ENCODE data around the gene CPNE2.
"Not testable (repeated sequence)": the region's sequence is repeated elsewhere in the genome, so short reads cannot be mapped to it uniquely, and the experiment has no call there.

CPNE2 gene

DNA sequence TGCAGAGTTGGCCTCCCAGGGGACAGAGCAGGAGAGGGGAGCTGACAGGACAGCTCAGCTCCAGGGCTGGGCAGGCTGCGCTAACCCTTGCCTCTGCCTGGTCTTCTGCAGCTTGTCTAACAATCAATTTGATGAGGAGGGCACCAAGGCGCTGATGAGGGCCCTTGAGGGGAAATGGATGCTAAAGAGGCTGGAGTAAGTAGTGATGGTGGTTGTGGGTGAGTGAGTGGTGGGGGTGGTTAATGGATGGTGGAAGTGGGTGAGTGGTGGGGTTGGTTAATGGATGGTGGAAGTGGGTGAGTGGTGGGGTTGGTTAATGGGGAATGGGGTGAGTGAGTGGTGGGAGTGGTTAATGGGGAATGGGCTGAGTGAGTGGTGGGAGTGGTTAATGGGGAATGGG, 22.0 kb upstream of the CPNE2 start:
- no peak overlapping the region for H3K4me3 ChIP-seq
- no peak for TF ChIP-seq CTCF (IDR thresholded peaks at IDR 0.05)
- no peak for DNase-seq
- peaks cover 0 to 22% (median 5%) of the 10 kb centered on the region in 3 donors for H3K36me3 ChIP-seq
- H3K27ac ChIP-seq = no peak overlapping the region
- no peaks in the 10 kb centered on the region for H3K9me3 ChIP-seq
- intact Hi-C loops (cut with DNase I; ENCODE audit: low total_unique reads) = no loop called here
- H3K4me1 ChIP-seq = no peaks in the 10 kb centered on the region
- no peaks in the 10 kb centered on the region for H3K27me3 ChIP-seq

GRCh38 chr16:57071081-57071732, 21.2 kb upstream of the CPNE2 start:
- H3K4me3 ChIP-seq; H3K27me3 ChIP-seq; intact Hi-C loops (cut with DNase I; ENCODE audit: low total_unique reads); DNase-seq; H3K4me1 ChIP-seq; H3K27ac ChIP-seq; H3K9me3 ChIP-seq: not testable (repeated sequence)
- peaks cover 0 to 22% (median 5%) of the 10 kb centered on the region in 3 donors for H3K36me3 ChIP-seq

DNA sequence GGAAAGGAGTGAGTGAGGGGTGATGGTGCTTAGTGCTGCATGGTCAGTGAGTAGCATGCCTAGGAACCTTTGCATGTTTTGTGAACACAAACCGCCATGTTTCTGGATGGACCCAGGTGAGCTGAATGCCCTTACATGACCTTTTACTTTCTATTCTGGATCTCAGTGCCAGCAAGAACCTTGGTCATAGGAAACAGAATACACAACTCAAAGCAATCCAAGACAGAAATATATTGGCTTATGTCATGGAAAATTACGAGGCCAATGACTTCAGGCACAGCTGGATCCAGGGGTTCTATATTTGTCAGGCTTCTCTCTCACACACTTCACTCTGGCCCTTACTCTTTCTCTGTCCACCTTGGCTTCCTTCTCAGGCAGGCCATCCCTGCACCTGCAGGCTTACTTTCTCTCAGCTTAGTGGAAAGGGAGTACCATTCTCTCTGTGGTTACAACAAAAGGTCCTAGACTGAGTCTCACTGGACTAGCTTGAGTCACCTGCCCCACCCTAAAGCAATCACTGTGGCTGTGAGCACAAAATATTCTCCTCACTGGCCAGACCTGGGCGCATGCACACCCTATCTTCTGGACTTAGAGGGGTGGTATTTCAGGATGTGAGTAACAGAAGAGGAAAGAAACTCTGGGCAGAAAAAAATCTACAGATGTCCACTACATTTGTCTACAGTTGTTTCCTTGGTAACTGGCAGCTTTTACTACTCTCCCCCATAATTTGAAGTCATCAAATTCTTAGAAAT, 20.4 kb upstream of the CPNE2 start:
- H3K36me3 ChIP-seq = peaks cover 0 to 27% (median 5%) of the 10 kb centered on the region in 3 donors
- no peak overlapping the region for H3K4me3 ChIP-seq
- H3K27me3 ChIP-seq = no peaks in the 10 kb centered on the region
- DNase-seq = no peak
- H3K27ac ChIP-seq = no peak overlapping the region
- H3K4me1 ChIP-seq = no peaks in the 10 kb centered on the region
- intact Hi-C loops (cut with DNase I; ENCODE audit: low total_unique reads) = no loop called here
- no peak for TF ChIP-seq CTCF (IDR thresholded peaks at IDR 0.05)
- no peaks in the 10 kb centered on the region for H3K9me3 ChIP-seq

DNA sequence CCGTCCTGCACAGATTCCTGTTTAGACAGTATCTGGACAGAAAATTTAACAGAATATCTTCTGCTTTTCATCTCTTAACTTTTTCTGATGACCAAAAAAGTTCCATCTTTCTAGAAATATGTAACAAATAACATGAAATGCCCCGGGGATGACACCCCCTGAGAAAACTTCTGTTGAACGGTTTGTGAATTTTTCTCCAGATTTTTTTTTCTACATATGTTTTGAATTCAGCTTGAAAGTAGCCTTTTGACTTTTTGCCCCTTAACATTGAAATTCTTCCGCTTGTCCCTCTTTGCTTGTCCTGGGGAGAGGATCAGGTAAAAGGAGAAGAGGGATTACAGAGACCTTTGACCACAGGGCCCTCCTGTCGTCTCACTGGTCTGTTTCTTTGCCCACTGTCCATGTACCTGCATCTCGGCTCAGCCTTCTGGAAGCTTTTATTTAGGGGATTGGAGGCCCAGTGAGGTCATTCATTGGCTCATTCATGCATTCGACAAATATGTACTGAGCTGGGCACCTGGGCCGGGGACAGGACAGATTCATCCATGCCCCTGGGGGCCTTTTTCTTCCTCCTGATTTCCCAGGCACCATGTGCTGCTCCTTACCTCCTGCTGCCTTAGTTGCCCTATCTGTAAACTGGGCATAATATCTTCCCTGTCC, 19.6 kb upstream of the CPNE2 start:
- no peak for DNase-seq
- no peak for TF ChIP-seq CTCF (IDR thresholded peaks at IDR 0.05)
- Histone ChIP-seq H3K27ac (no peak overlapping the region), H3K4me3 (no peak overlapping the region), H3K4me1 (no peaks in the 10 kb centered on the region), H3K9me3 (no peaks in the 10 kb centered on the region), H3K27me3 (no peaks in the 10 kb centered on the region), H3K36me3 (peaks cover 0 to 31% (median 1%) of the 10 kb centered on the region in 3 donors)
- intact Hi-C loops (cut with DNase I; ENCODE audit: low total_unique reads) = no loop called here

- intact Hi-C loops (cut with DNase I; ENCODE audit: low total_unique reads) = no loop called here
- Histone ChIP-seq H3K4me1 (no peaks in the 10 kb centered on the region), H3K4me3 (no peak overlapping the region), H3K27me3 (no peaks in the 10 kb centered on the region), H3K27ac (no peak overlapping the region), H3K9me3 (no peaks in the 10 kb centered on the region), H3K36me3 (peaks cover 0 to 32% (median 0%) of the 10 kb centered on the region in 3 donors)
- TF ChIP-seq CTCF (IDR thresholded peaks at IDR 0.05) = no peak
- no peak for DNase-seq
These were observed 14.7 kb upstream of the CPNE2 start for GRCh38 chr16:57077714-57078113.

- intact Hi-C loops (cut with DNase I; ENCODE audit: low total_unique reads) = no loop called here
These were observed 10.6 kb upstream of the CPNE2 start for GRCh38 chr16:57081744-57082143.

More at GRCh38 chr16:57081744-57082143, 10.6 kb upstream of the CPNE2 start:
- Histone ChIP-seq H3K4me1 (peaks cover 0 to 7% (median 1%) of the 10 kb centered on the region in 4 donors), H3K27me3 (no peaks in the 10 kb centered on the region), H3K4me3 (no peak overlapping the region), H3K27ac (no peak overlapping the region), H3K9me3 (no peaks in the 10 kb centered on the region), H3K36me3 (peaks cover 0 to 20% (median 0%) of the 10 kb centered on the region in 3 donors)
- TF ChIP-seq CTCF (IDR thresholded peaks at IDR 0.05) = no peak
- no peak for DNase-seq

Measured in tibial artery (tissue), 4 donors.